IPS-18c (cell line): ENCODE data around the gene MED16.
"Not testable (repeated sequence)": the region's sequence is repeated elsewhere in the genome, so short reads cannot be mapped to it uniquely, and the experiment has no call there.

Experiments used
- H3K4me3 ChIP-seq: 2 replicates; pipeline ENCODE4 v1.7.0; 2013; ENCODE audit warnings: low read depth, mild to moderate bottlenecking, low read length, moderate library complexity; ENCODE audit not compliant: insufficient read depth
- H3K9me3 ChIP-seq: one replicate; pipeline ENCODE4 v1.6.1; 2013; ENCODE audit warnings: mild to moderate bottlenecking, low read length, moderate library complexity; ENCODE audit not compliant: control insufficient read depth, insufficient read depth

The MED16 gene

GRCh38 chr19:853614-854220 is 39.3 kb downstream of the MED16 start:
- H3K4me3 ChIP-seq, H3K9me3 ChIP-seq: not testable (repeated sequence)

GRCh38 chr19:853014-853585 is 39.9 kb downstream of the MED16 start:
- Histone ChIP-seq H3K4me3 (no peak overlapping the region), H3K9me3 (no peaks in the 10 kb centered on the region)

- Histone ChIP-seq H3K4me3 (no peak within 1 kb of the TSS), H3K9me3 (no peaks in the 10 kb centered on the region)
Observed at GRCh38 chr19:852136-853013, 40.6 kb downstream of the MED16 start, which contains the start of gene ELANE. Gene ELANE, plus strand, starts transcription at chr19:852303. Its CDS starts 26 bp downstream, at chr19:852329.

GRCh38 chr19:850979-851335 is 42.0 kb downstream of the MED16 start:
- Histone ChIP-seq H3K9me3 (no peaks in the 10 kb centered on the region), H3K4me3 (no peak overlapping the region)

- H3K9me3 ChIP-seq, result no peaks in the 10 kb centered on the region
- H3K4me3 ChIP-seq, result no peak overlapping the region
Observed at GRCh38 chr19:850221-850978, 42.6 kb downstream of the MED16 start.

GRCh38 chr19:849195-849594 is 43.8 kb downstream of the MED16 start:
- H3K9me3 ChIP-seq, H3K4me3 ChIP-seq: not testable (repeated sequence)

- Histone ChIP-seq H3K9me3 (no peaks in the 10 kb centered on the region), H3K4me3 (no peak overlapping the region)
Observed at GRCh38 chr19:848386-848921, 44.5 kb downstream of the MED16 start.

GRCh38 chr19:845707-846521 is 47.1 kb downstream of the MED16 start:
- Histone ChIP-seq H3K9me3 (no peaks in the 10 kb centered on the region), H3K4me3 (no peak overlapping the region)

- Histone ChIP-seq H3K4me3 (no peak overlapping the region), H3K9me3 (no peaks in the 10 kb centered on the region)
Observed at GRCh38 chr19:844546-844971, 48.4 kb downstream of the MED16 start.

GRCh38 chr19:843836-844545 is 49.0 kb downstream of the MED16 start:
- H3K9me3 ChIP-seq, result no peaks in the 10 kb centered on the region
- H3K4me3 ChIP-seq, result peak overlapping the region; percentile 43; the same call in 1 of the 2 replicates

- Histone ChIP-seq H3K4me3 (peak overlapping the region; percentile 43; the same call in 1 of the 2 replicates), H3K9me3 (no peaks in the 10 kb centered on the region)
Observed at GRCh38 chr19:843180-843835, 49.7 kb downstream of the MED16 start.

- H3K9me3 ChIP-seq, H3K4me3 ChIP-seq: not testable (repeated sequence)
Observed at GRCh38 chr19:842802-843179, 50.2 kb downstream of the MED16 start.

- Histone ChIP-seq H3K4me3 (no peak within 1 kb of the TSS), H3K9me3 (no peaks in the 10 kb centered on the region)
Observed at GRCh38 chr19:840519-841206, 52.3 kb downstream of the MED16 start, which contains the start of gene PRTN3. Gene PRTN3, plus strand, starts transcription at chr19:840999. Its CDS starts 10 bp downstream, at chr19:841009.

GRCh38 chr19:835210-835810 is 57.7 kb downstream of the MED16 start:
- H3K4me3 ChIP-seq, result no peak overlapping the region
- no peaks in the 10 kb centered on the region for H3K9me3 ChIP-seq

- H3K9me3 ChIP-seq, result no peaks in the 10 kb centered on the region
- H3K4me3 ChIP-seq, result no peak overlapping the region
Observed at GRCh38 chr19:834216-834615, 58.8 kb downstream of the MED16 start.
